IMR-90 (cell line): Measurements from ENCODE around the gene TGFBI.

Source experiments
- BHLHE40 ChIP-seq: fragments of 150-350 bp; IDR thresholded peaks from 2 replicates; pipeline ENCODE4 v1.6.1; 2016; ENCODE audit warnings: mild to moderate bottlenecking, low read depth, low read length
- CEBPB ChIP-seq: IDR thresholded peaks from 2 replicates; pipeline ENCODE4 v1.6.1; 2012; ENCODE audit warnings: low read depth, low read length, improper control_type of control experiment
- FOS ChIP-seq: fragments of 150-350 bp; IDR thresholded peaks from 2 replicates; pipeline ENCODE4 v1.6.1; 2016; ENCODE audit warnings: low read depth, low read length
- MAFK ChIP-seq: IDR thresholded peaks from 2 replicates; pipeline ENCODE4 v1.6.1; 2012; ENCODE audit warnings: low read depth, low read length, improper control_type of control experiment
- MXI1 ChIP-seq: IDR thresholded peaks from 2 replicates; pipeline ENCODE4 v1.6.1; 2012; ENCODE audit warnings: low read depth, mild to moderate bottlenecking, low read length, moderate library complexity, borderline replicate concordance
- NFE2L2 ChIP-seq: fragments of 150-350 bp; IDR thresholded peaks from 2 replicates; pipeline ENCODE4 v1.6.1; 2016; ENCODE audit warnings: low read depth, mild to moderate bottlenecking, low read length
- POLR2A ChIP-seq: IDR thresholded peaks from 2 replicates; pipeline ENCODE4 v1.6.1; 2012; ENCODE audit warnings: mild to moderate bottlenecking, low read depth, low read length
- RAD21 ChIP-seq: IDR thresholded peaks from 2 replicates; pipeline ENCODE4 v1.6.1; 2012; ENCODE audit warnings: low read length, improper control_type of control experiment
- RCOR1 ChIP-seq: IDR thresholded peaks from 2 replicates; pipeline ENCODE4 v1.6.1; 2012; ENCODE audit warnings: mild to moderate bottlenecking, low read length, improper control_type of control experiment; ENCODE audit not compliant: insufficient replicate concordance
- RFX5 ChIP-seq: IDR thresholded peaks from 2 replicates; pipeline ENCODE4 v1.8.0; 2012; ENCODE audit warnings: low read depth, mild to moderate bottlenecking, low read length, moderate library complexity
- SMC3 ChIP-seq: fragments of 150-350 bp; IDR thresholded peaks from 2 replicates; pipeline ENCODE4 v1.6.1; 2016; ENCODE audit warnings: low read depth, mild to moderate bottlenecking, antibody characterized with exemption, low read length, moderate library complexity
- TF ChIP-seq, protein P1 (sequence below): fragments of 150-350 bp; IDR thresholded peaks from 2 replicates; pipeline ENCODE4 v1.6.1; 2017; ENCODE audit warnings: mild to moderate bottlenecking, antibody characterized with exemption, low read length, low read depth
- TF ChIP-seq, protein P2 (sequence below): conservative IDR thresholded peaks from 2 replicates; pipeline ENCODE4 v1.5.1; 2012; ENCODE audit warnings: mild to moderate bottlenecking, low read depth, low read length, improper control_type of control experiment
- TF ChIP-seq, protein P3 (sequence below): fragments of 150-350 bp; IDR thresholded peaks from 2 replicates; pipeline ENCODE4 v1.6.1; 2016; ENCODE audit warnings: low read depth, mild to moderate bottlenecking, low read length, moderate library complexity, borderline replicate concordance

DNA sequence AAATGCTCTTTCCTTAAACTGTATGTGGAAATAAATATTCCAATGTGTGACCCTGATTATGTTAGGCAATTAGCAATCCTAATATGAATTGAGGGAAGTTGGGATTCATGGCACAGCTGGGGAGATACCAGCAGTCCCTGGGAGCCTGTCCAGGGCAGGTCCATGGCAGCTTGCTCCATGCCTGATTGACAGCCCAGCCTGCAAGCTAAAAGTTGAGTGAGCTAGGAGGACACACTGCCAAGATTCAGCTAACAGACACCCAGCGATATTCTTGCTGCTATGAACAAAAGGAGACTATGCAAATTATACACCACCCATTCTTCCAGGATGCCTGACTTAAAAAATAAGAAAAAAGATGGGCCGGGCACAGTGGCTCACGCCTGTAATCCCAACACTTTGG, 6.2 kb downstream of the TGFBI start:
- TF ChIP-seq, protein P1, sequence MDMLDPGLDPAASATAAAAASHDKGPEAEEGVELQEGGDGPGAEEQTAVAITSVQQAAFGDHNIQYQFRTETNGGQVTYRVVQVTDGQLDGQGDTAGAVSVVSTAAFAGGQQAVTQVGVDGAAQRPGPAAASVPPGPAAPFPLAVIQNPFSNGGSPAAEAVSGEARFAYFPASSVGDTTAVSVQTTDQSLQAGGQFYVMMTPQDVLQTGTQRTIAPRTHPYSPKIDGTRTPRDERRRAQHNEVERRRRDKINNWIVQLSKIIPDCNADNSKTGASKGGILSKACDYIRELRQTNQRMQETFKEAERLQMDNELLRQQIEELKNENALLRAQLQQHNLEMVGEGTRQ, result no peak
- TF ChIP-seq POLR2A, result no peak
- TF ChIP-seq RFX5, result no peak
- no peak for TF ChIP-seq SMC3
- TF ChIP-seq, protein P2, sequence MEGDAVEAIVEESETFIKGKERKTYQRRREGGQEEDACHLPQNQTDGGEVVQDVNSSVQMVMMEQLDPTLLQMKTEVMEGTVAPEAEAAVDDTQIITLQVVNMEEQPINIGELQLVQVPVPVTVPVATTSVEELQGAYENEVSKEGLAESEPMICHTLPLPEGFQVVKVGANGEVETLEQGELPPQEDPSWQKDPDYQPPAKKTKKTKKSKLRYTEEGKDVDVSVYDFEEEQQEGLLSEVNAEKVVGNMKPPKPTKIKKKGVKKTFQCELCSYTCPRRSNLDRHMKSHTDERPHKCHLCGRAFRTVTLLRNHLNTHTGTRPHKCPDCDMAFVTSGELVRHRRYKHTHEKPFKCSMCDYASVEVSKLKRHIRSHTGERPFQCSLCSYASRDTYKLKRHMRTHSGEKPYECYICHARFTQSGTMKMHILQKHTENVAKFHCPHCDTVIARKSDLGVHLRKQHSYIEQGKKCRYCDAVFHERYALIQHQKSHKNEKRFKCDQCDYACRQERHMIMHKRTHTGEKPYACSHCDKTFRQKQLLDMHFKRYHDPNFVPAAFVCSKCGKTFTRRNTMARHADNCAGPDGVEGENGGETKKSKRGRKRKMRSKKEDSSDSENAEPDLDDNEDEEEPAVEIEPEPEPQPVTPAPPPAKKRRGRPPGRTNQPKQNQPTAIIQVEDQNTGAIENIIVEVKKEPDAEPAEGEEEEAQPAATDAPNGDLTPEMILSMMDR, result no peak
- TF ChIP-seq BHLHE40, result no peak
- no peak for TF ChIP-seq RAD21
- TF ChIP-seq MXI1, result no peak
- no peak for TF ChIP-seq RCOR1
- no peak for TF ChIP-seq CEBPB
- TF ChIP-seq, protein P3, sequence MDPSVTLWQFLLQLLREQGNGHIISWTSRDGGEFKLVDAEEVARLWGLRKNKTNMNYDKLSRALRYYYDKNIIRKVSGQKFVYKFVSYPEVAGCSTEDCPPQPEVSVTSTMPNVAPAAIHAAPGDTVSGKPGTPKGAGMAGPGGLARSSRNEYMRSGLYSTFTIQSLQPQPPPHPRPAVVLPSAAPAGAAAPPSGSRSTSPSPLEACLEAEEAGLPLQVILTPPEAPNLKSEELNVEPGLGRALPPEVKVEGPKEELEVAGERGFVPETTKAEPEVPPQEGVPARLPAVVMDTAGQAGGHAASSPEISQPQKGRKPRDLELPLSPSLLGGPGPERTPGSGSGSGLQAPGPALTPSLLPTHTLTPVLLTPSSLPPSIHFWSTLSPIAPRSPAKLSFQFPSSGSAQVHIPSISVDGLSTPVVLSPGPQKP, result no peak
- no peak for TF ChIP-seq FOS
- TF ChIP-seq MAFK, result no peak
- TF ChIP-seq NFE2L2, result no peak
